GM21576 (cell line): ENCODE results near the gene FZD7.
A peak's percentile ranks its signal among the peaks of the same experiment; 100 is the strongest.

Experiments
- ATAC-seq: cut with Tn5 transposase; IDR thresholded peaks from one replicate; pipeline ENCODE4 v1.9.1; 2021; ENCODE audit warnings: mild to moderate bottlenecking, moderate library complexity; ENCODE audit not compliant: unreplicated experiment

FZD7 gene

DNA sequence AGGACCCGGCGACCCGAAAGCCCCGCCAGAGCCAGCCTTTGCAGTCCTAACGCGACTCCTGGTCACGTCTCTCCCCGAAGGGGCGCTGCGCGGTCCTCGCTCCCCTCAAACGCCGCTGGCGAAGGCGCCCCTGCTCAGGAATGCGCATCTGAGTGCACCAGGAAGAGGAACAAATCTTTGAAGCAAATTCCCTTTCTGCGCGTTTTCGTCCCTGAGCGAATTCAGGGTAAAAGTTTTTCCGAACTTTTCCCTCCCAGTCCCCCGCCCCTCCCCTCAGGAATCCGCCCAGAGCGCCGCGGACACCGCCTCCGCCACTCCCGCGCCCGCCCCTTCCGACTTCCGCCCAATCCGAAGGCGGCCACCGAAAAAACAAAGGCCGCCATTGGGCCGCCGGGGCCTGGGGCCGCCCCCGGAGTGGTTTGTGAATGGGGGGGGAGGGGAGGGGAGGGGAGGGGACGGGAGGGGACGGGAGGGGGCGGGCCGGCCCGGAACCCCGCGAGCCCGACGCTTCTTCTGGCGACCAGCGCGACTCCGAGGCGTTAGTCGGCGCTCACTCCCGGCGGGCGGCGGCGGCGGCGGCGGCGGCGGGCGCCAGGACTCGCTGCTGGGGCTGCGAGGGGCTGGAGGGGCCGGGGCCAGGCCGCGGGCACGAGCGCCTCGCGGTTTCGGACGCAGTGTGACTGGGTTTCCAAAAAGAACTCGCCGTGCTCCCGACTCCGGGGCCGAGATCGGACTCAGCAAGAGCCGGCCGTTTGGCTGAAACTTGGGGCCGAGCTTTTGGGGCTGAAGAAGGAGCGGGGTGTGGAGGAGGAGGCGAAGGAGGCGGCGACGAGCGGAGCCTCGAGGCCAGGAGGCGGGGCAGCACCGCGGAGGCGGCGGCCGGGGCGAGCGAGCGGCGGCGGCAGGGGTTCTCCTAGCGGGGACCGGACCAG is at the start of gene FZD7:
TSS of gene FZD7 (plus strand) at position 539 of the 932 bp plus-strand sequence. CDS start 793 bp downstream, outside the sequence.
- ATAC-seq: peak; percentile 87

DNA sequence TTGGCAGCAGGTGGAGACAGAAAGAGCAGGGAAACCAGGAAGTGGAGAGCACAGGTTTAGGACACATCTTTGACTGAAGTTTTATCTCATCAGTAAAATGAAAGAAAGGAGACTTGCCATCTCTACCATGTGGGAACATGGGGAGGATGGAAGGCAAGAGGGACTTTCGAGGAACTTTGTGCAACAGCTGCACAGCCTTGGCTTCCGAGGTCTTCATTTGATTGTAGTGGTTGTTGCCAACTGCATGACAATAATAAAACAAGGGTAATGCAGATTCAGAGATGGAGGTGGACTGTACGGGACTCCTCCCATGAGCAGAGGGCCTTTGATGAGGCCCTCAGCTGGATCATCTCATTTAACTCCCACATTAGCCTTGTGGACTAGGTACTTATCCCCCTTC is 49.3 kb upstream of the FZD7 start:
- no peak for ATAC-seq

DNA sequence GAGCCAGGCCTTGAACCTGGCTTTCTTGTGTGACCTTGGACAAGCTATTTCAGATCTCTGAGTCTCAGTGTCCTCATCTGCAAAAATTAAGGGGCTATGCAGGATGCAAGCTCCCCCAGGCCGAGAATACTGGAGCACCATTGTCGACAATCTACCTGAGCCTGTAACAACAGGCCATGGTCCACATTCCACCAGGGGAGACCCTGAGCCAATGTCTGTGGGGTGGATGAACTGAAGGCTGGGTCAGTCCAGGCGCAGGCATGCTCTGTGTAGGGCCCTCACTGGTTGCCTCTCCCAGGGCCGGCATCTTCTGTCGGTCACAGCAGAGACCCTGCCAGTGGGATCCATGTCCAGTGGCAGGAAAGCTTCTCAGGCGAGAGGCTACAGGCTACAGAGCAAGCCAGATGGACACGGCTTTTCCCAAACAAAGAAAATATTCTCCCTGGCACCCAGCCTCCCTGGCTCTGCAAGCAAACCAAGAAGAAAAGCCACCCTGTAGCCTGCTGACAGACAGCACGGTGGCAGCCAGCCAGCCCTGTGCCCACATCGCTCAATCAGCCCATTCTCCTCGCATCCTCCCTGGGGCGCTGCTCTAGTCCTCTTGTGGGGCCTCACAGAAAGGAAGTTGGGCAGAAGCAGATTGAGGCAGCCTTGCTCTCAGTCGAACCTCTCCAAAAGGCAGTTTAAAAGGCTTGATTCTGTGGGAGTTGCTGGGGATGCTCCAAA is 48.7 kb upstream of the FZD7 start:
- no peak for ATAC-seq

DNA sequence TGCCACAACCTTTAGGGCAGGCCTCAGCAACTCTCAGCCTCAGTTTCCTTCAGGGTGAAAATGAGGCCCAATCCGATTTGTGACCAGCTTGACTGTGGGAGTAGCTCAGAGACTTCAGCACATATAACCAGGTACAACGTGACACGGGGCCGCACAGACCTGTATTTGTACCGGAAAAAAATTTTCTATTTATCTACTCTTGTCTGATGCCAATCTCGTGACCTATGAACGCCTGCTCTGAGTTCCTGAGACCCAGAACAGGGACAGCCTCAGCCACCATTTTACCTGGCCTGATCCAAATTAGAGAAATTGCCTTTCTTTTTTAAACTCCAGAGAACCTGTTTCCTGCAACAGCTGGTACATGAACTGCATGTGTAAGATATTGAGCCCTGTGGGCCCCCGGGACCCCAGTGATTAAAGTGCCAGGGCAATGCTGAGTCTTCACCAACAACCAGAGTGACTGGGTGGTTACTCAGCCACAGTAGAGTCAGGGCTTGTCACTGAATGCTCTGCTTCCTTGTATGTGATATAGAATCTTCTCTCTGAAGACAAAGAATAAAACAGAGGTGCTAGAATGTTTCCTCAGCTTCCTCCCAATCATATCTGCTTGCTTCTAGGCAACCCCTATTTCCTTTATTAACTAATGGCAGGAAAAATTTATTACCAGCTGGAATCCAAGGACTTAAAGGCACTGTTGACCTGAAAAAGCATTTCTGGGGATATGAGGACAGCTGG is 47.8 kb upstream of the FZD7 start:
- no peak for ATAC-seq

DNA sequence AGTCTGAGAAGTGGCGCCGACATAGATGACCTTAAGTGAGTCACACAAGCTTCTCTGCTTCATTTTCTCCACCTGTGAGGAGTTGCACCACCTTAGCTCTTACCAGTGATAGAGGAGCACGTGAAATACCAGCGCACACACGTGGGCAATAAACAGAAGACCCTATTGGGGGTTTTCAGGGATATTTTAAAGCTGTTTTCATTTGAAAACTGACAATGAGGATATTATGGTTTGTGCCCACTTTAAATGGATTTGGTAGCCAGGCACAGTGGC is 47.3 kb upstream of the FZD7 start:
- no peak for ATAC-seq

DNA sequence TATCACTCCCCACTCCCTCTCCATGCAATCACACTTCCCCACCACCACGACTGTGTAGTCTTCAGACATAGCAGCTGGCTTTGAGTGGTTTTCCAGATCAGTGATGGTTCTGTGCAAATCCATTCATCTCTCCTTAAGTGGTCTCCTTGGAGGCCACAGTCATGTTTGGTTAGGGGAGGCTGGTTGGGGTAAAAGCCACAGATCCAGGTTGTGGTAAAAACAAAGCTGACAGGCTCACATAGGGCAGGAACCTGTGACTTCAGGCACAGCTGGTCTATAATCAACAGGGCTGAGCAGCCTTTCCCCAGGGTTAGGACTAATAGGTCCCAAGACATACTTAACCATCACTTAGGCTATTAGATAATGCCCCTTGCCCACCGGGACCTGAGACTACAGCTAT is 46.2 kb upstream of the FZD7 start:
- ATAC-seq: no peak

DNA sequence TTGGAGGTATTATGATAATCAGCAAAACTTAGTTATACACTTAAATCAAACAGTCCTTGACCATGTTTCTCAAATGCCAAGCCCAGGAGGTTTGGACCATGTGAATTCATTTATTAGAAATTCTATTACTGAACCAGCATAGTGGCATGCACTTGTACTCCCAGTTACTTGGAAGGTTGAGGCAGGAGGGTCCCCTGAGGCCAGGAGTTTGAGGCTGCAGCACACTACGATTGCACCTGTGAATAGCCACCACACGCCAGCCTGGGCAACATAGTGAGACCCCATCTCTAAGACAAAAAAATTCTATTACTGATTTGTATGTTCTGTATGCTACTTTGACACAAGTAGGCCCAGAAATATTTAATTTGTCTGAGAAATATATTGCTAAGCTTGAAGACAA is 43.6 kb upstream of the FZD7 start:
- no peak for ATAC-seq

DNA sequence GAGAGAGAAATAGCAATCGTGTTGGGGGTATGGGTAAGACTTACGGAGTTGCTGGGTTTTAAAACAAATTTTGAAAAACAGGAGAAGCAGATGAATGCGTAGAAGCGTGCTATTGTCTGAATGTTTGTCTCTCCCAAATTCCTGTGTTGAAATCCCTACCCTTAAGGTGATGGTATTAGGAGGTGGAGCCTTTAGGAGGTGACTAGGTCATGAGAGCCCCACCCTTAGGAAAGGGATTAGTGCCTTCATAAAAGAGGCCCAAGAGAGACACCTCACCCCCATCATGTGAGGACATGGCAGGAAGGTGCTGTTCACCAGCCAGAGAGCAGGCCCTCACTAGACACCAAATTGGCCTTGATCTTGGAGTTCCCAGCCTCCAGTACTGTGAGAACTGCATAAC is 40.7 kb upstream of the FZD7 start:
- ATAC-seq: no peak

DNA sequence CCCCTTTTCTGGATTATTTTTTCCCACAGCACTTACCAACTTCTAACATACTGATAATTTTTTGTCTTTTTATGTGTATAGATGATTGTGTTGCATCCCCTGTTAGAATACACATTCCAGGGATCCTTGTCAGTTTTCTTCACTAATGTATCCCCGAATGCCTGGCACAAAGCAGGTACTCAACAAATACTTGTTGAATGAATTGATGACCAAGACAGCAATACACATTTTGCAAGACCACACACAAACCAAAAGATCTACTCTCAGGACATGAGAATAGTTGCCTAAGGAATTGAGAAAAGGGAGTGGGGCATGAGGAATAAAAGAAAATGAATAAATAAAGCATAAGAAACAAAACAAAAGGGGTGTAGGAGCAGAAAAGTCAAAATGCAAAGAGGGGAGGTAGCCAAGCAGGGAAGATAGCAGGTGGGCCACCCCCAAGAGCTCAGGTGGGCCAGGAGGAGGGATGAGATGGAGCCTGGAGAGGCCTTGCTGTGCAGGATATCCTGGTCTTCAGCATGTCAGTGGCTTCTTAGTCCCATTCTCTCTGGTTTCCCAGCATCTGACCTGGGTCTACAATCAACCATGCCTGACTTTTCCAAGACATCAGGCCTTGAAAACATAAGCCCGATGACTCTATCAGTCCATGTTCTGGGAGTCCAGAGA is 38.5 kb upstream of the FZD7 start:
- ATAC-seq: no peak

DNA sequence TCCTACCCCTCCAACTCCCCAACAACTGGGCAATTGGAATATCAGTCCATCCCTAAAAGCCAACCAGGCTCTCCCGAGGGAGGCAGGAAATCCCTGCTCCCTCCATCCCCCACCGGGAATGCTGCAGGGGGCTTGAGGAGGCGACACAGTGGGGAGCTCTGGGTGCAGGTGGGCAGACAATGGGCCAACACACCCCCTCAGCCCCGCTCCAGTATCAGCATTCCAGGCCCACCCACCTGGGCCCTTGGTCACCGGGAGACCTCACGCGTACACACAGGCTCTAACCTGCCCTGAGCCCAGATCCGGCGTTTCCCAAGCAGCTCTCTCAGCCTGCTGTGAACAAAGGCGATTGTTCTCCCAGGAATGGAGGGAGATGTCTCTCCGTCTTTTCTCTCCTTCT is 37.6 kb upstream of the FZD7 start:
- ATAC-seq: no peak

DNA sequence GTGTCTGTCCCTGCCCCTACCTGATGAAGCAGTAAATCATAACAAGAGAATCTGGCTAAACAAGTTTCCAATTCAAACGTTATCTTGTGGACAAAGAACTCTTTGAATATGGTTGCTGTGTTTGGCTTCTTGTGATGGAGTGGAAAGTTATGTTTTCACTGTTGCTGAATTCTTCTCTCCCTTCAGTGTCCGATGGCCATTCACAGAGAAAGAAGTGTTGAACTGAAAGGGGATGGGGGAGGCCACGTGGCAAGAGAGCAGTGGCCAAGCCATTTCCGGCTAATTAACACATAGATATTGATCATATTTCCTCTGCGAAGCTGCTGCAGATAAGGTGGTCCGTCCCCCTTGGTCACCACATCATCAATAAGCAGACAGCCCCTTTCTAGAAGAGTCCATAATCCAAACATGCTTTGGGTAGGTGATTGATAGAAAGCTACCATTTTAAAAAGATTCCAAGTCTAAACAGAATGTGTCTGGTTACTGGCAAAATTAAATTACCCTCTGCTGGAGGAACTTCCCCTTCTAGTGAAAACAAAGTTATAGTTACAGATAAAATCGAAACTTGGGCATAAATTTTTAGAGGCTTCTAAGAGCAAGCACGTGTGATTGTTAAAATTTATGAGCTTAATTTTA is 36.9 kb upstream of the FZD7 start:
- ATAC-seq: no peak

DNA sequence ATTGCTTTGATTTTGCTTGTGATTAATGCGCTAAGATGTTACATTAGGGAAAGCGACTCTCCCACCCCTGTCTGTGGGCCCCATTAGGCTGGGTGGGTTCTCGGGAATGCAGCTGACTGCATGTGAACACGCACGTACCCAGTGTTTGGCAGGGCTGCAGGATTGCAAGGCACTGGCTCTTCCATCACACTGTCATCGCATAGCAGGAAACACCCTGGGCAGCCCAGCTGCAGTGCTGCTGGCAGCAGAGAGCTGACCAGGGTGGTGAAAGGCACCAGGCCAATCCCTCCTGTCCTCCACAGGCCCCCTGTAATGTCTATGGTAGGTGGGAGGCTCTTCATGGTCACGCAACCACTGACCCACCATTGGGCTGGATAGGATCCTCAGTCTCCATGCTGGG is 34.4 kb upstream of the FZD7 start:
- no peak for ATAC-seq

DNA sequence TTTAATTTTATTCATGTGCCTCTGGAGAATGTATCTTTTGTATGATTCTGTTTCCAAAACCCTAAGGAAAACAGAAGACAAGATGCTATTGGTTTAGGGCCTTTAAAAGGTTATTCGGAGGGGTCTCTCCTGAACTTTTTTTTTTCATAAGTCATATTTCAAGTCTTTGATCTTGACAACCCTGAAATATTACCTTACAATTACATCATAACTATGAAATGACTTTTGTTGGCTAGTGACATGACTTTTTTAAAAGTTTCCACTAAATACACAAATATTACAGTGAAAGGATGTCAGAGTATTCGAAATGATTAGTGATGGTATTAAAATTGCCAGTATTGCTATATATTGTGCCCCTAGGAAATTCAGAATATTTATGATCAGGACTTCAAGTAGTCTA is 31.8 kb upstream of the FZD7 start:
- no peak for ATAC-seq

DNA sequence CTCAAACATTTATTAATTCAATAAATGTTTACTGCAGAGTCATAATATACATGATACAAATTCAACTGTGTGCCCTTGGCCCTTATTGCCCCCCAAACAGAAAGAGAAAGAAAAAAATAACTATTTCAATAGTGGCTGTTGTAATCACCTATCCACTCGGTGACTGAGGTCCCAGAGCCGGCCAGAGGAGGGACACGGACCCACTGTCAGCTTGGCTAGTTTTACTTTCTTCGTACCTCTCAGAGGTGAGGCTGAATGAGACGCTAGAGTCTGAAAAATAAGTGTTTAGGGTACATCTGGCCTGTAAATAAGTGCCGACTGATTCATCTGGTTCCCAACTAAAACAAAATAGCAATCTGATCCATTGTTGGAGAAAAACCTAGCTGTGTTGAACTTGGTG is 31.3 kb upstream of the FZD7 start:
- ATAC-seq: no peak

DNA sequence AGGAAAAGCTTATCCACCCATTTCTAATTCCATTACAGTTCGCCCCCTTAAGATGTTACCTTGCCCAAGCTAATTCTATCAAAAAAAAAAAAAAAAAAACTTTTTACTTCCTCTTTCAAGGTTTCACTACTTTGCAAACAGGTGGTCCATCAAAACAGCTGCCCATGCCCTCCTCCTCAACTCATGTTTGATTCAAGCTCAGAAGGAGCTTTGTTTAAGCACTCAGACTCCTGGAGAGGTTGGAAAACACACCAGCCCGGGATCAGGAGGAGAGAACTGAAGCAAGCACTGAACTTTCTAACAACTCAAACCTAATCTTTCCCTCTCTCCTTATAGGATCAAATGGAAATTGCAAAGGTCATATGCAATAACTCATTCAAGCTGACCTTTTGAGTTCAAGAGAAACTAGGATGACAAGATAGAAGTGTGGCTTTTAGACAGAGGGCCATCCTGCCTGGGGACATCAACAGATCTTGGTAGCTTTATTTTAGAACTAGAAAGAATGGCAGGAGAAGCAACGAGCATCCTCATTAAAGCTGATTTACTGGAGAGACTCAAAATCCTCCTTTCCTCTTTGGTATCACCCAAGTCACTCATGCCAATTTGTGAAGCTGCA is 28.3 kb upstream of the FZD7 start:
- ATAC-seq: peak; percentile 56

DNA sequence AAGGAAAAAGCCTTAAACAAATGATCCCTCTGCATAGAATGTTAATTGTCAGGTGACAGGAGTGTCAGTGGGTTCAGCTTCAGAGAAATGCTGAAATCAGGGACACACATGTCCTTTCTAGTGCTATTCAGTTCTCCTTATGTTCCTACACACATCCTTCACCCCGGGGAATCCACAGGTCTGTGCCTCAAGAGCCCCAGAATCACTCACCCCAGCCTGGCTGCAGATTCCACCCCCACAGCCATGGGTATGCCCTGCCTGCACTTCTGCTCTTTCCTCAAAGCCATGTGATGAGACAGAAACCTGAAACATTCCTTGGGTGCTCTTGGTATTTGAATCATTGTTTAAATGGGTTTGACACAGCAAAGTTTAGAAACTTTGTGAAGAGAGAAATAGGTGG is 27.4 kb upstream of the FZD7 start:
- no peak for ATAC-seq

DNA sequence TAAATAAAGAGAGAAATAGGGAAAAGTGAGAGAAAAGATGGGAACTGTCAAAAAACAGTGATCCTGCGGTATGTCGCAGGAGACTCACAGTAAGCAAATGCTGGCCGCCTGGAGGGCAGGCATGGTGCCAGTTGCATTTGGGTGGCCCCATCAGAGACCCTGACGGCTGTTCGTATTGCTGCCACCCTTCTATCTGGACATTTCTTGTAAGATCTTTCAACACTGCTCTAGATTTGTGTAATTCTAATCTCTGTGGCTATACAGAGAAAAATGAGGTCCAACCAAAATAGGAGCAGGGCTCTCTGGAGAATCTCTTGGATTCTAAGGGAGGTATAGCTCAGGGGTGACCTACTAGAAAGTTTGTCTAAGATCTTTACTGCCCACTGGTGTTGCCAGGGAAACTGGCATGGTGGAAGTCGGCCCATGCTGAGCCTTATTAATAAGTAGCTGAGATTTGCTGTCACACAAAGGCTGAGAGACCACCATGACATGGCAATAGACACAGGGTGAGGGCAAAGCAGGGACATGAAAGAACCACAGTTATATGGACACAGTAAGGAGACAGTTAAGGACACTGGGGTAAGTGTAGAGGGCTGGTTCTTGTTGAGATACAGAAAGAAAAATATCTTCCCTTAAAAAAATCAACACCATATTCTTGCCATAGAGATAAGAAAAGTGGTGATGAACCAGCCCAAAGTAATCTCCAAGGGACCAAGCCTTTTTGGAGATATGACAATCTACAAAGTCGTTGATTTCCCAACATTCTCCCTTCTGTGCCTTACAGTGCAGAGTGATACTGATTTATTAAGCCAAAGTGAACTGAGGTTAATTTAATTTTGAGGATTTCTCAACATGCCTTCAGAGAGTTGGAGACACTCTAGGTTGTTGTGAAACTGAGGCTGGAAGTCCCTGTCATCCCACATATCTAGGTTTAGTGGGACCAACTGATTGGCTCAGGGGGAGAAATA is 26.4 kb upstream of the FZD7 start:
- no peak for ATAC-seq

DNA sequence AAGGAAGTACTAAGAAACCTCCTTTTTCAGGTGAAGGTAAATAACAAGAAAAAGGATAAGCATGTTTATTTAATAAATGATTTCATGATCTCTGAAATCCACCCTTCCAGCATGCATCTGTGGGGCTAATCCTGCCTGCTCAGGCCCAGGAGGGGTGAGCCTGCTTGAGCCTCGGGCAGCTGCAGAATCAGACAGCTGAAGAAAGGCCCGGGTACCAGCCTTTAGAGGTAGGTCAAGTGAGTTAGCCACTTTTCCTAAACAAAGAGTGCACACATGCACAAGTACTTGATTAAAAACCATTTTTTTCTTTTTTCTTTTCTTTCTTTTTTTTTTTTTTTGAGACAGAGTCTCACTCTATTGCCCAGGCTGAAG is 25.7 kb upstream of the FZD7 start:
- ATAC-seq: no peak

DNA sequence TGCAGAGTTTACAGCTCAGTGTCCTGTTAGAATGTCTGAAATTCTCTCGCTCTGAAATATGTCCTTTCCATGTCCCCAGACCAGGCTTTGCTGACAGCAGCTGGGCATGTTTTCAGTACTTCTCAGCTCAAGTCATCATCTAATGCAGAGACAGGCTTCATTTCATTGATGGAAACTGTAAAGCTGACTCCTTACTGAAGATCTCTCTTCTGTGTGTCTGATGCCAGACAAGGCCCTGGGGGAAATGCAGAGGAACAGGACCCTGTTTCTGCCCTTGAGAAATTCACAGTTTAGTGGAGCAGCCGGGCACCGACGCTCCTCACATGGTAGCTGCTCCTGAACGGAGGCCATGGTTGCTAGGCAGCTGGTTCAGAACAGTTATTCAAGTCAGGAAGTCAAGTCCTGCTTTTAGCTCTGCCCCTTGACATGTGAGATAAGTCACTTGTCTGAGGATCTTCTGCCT is 24.6 kb upstream of the FZD7 start:
- no peak for ATAC-seq
